ENCODE measurements around the gene UBA6.

The UBA6 gene

DNA sequence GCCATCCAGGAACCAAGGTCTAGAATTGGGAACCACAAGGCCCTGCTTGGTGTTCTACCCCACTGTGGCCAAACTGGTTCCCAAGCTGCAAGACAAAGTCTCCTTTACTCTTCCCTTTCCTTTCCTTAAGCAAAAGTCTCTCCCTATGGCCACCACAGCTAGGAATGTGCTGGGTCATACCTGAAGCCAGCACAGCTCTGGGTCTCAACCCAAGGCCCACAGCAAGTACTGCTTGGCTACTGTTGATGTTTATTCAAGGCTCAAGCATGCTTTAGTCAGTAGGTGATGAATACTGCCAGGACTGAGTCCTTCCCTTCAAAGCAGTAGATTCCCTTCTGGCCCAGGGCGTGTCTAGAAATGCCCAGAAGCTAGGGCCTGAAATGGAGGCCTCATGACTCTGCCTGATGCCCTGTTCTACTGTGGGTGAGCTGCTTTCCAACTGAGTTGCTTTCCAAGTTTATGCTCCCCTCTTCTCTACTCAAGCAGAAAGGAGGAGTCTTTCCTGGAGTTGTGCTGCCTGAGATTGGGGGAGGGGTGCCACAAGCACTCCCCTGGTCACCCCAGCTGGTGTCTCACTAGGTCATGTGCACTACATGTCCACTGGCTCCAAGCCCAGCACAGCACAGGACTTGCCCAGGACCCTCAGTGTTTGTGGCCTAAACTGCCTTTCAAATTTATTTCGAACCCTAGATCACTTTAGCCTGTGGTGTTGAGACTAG is 97.5 kb downstream of the UBA6 start:
- Histone ChIP-seq H3K9me3 (ENCODE audit: control insufficient read depth, insufficient read depth, low read length) (no peaks in the 10 kb centered on the region), H3K4me2 (ENCODE audit: low read length) (no peak overlapping the region), H3K27ac (ENCODE audit: low read depth, low read length) (no peak overlapping the region), H3F3A (ENCODE audit: control insufficient read depth, insufficient read depth) (peaks cover 13% of the 10 kb centered on the region), H3K4me3 (ENCODE audit: low read length) (no peak overlapping the region), H3K9me2 (replicated peaks; ENCODE audit: control insufficient read depth, low read length) (no peaks in the 10 kb centered on the region), H3K79me2 (ENCODE audit: control insufficient read depth, low read length) (peaks cover 20% of the 10 kb centered on the region), H3K27me3 (ENCODE audit: control insufficient read depth, low read length) (no peaks in the 10 kb centered on the region), H3K36me3 (ENCODE audit: control insufficient read depth, low read length) (peaks cover 95% of the 10 kb centered on the region), H4K20me1 (ENCODE audit: control insufficient read depth, insufficient read depth, low read depth, low read length) (no peaks in the 10 kb centered on the region), H3K4me1 (ENCODE audit: control insufficient read depth, low read length) (no peaks in the 10 kb centered on the region)
- TF ChIP-seq, protein P1, sequence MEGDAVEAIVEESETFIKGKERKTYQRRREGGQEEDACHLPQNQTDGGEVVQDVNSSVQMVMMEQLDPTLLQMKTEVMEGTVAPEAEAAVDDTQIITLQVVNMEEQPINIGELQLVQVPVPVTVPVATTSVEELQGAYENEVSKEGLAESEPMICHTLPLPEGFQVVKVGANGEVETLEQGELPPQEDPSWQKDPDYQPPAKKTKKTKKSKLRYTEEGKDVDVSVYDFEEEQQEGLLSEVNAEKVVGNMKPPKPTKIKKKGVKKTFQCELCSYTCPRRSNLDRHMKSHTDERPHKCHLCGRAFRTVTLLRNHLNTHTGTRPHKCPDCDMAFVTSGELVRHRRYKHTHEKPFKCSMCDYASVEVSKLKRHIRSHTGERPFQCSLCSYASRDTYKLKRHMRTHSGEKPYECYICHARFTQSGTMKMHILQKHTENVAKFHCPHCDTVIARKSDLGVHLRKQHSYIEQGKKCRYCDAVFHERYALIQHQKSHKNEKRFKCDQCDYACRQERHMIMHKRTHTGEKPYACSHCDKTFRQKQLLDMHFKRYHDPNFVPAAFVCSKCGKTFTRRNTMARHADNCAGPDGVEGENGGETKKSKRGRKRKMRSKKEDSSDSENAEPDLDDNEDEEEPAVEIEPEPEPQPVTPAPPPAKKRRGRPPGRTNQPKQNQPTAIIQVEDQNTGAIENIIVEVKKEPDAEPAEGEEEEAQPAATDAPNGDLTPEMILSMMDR (IDR thresholded peaks at IDR 0.05; ENCODE audit: low read depth, low read length, poor library complexity, severe bottlenecking), result no peak
- no peak for TF ChIP-seq EZH2phosphoT487 (IDR thresholded peaks at IDR 0.05; ENCODE audit: borderline replicate concordance, low read length)

- H3K4me3 ChIP-seq (ENCODE audit: low read length), result no peak overlapping the region
- H3K27ac ChIP-seq (ENCODE audit: low read depth, low read length), result no peak overlapping the region
- no peak overlapping the region for H3K4me2 ChIP-seq (ENCODE audit: low read length)
- no peaks in the 10 kb centered on the region for H3K9me3 ChIP-seq (ENCODE audit: control insufficient read depth, insufficient read depth, low read length)
- peaks cover 100% of the 10 kb centered on the region for H3K36me3 ChIP-seq (ENCODE audit: control insufficient read depth, low read length)
- H3K9me2 ChIP-seq (replicated peaks; ENCODE audit: control insufficient read depth, low read length), result no peaks in the 10 kb centered on the region
- H3F3A ChIP-seq (ENCODE audit: control insufficient read depth, insufficient read depth), result no peaks in the 10 kb centered on the region
- peaks cover 27% of the 10 kb centered on the region for H3K79me2 ChIP-seq (ENCODE audit: control insufficient read depth, low read length)
- no peaks in the 10 kb centered on the region for H4K20me1 ChIP-seq (ENCODE audit: control insufficient read depth, insufficient read depth, low read depth, low read length)
- H3K4me1 ChIP-seq (ENCODE audit: control insufficient read depth, low read length), result no peaks in the 10 kb centered on the region
- TF ChIP-seq, protein P1 (IDR thresholded peaks at IDR 0.05; ENCODE audit: low read depth, low read length, poor library complexity, severe bottlenecking), result no peak
- TF ChIP-seq EZH2phosphoT487 (IDR thresholded peaks at IDR 0.05; ENCODE audit: borderline replicate concordance, low read length), result no peak
- H3K27me3 ChIP-seq (ENCODE audit: control insufficient read depth, low read length), result no peaks in the 10 kb centered on the region
These were observed 107.2 kb downstream of the UBA6 start for GRCh38 chr4:67593741-67594175.

DNA sequence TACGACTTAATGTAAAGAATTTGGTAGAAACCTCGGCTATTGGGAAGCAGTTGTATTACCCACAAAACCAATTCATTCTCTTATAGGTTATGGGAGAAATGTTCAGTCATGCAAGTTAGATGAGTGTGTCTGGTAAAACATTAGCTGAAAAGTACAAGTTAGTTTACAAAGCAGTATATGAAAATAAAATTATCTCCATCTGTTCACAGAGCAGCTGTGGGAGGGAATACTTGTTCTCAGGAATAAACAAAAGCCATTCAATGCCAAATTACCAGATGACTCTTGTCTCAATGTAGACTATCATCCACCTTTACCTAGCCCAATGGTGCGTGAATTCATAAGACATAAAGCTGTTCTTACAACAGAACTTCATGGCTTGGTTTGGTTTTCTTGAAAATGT is 113.8 kb downstream of the UBA6 start:
- TF ChIP-seq EZH2phosphoT487 (IDR thresholded peaks at IDR 0.05; ENCODE audit: borderline replicate concordance, low read length), result no peak
- TF ChIP-seq, protein P1 (IDR thresholded peaks at IDR 0.05; ENCODE audit: low read depth, low read length, poor library complexity, severe bottlenecking), result no peak
- no peaks in the 10 kb centered on the region for H4K20me1 ChIP-seq (ENCODE audit: control insufficient read depth, insufficient read depth, low read depth, low read length)

More for the DNA sequence above, 113.8 kb downstream of the UBA6 start:
- Histone ChIP-seq H3K4me2 (ENCODE audit: low read length) (no peak overlapping the region), H3K9me3 (ENCODE audit: control insufficient read depth, insufficient read depth, low read length) (no peaks in the 10 kb centered on the region), H3F3A (ENCODE audit: control insufficient read depth, insufficient read depth) (no peaks in the 10 kb centered on the region; the same call in 1 of the 2 replicates), H3K36me3 (ENCODE audit: control insufficient read depth, low read length) (peaks cover 95% of the 10 kb centered on the region), H3K27ac (ENCODE audit: low read depth, low read length) (no peak overlapping the region), H3K4me3 (ENCODE audit: low read length) (no peak overlapping the region), H3K4me1 (ENCODE audit: control insufficient read depth, low read length) (no peaks in the 10 kb centered on the region), H3K27me3 (ENCODE audit: control insufficient read depth, low read length) (no peaks in the 10 kb centered on the region), H3K9me2 (replicated peaks; ENCODE audit: control insufficient read depth, low read length) (no peaks in the 10 kb centered on the region), H3K79me2 (ENCODE audit: control insufficient read depth, low read length) (no peaks in the 10 kb centered on the region)

Measured in DOHH2 (cell line).